ENCODE data around the gene NTHL1.

Gene NTHL1

DNA sequence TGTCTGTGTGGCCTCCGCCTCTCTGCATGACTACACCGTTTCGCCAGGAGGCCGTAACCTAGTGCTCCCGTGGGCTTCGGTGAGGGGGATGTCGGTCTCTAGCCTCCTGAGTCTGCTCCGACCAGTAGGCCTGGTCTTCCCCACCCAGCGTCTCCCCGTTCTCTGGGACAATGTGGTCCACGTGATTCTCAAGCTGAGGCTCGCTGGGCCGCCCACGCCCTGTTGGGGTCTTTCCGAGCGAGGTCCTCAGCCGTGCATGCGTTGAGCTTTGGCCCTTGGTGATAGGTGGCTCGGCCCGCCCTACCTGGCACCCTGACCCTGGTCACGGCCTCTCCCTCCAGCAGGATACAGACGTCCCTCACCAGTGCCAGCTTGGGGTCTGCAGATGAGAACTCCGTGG is 31.1 kb upstream of the NTHL1 start:
- TF ChIP-seq ARNTL (CRISPR knock-in tag; IDR thresholded peaks at IDR 0.05; ENCODE audit: borderline replicate concordance, low read depth) (no peak), RARB (CRISPR knock-in tag; IDR thresholded peaks at IDR 0.05) (no peak), TOX (CRISPR knock-in tag; IDR thresholded peaks at IDR 0.05; ENCODE audit: borderline replicate concordance) (no peak), ESRRG (CRISPR knock-in tag; IDR thresholded peaks at IDR 0.05) (no peak), BACH2 (CRISPR knock-in tag; IDR thresholded peaks at IDR 0.05; ENCODE audit: borderline replicate concordance) (no peak), ZNF70 (CRISPR knock-in tag; IDR thresholded peaks at IDR 0.05) (no peak), ISL1 (CRISPR knock-in tag; IDR thresholded peaks at IDR 0.05) (no peak), GLIS3 (CRISPR knock-in tag; IDR thresholded peaks at IDR 0.05) (no peak), ZFP3 (CRISPR knock-in tag; IDR thresholded peaks at IDR 0.05) (no peak)
- TF ChIP-seq, protein P1, sequence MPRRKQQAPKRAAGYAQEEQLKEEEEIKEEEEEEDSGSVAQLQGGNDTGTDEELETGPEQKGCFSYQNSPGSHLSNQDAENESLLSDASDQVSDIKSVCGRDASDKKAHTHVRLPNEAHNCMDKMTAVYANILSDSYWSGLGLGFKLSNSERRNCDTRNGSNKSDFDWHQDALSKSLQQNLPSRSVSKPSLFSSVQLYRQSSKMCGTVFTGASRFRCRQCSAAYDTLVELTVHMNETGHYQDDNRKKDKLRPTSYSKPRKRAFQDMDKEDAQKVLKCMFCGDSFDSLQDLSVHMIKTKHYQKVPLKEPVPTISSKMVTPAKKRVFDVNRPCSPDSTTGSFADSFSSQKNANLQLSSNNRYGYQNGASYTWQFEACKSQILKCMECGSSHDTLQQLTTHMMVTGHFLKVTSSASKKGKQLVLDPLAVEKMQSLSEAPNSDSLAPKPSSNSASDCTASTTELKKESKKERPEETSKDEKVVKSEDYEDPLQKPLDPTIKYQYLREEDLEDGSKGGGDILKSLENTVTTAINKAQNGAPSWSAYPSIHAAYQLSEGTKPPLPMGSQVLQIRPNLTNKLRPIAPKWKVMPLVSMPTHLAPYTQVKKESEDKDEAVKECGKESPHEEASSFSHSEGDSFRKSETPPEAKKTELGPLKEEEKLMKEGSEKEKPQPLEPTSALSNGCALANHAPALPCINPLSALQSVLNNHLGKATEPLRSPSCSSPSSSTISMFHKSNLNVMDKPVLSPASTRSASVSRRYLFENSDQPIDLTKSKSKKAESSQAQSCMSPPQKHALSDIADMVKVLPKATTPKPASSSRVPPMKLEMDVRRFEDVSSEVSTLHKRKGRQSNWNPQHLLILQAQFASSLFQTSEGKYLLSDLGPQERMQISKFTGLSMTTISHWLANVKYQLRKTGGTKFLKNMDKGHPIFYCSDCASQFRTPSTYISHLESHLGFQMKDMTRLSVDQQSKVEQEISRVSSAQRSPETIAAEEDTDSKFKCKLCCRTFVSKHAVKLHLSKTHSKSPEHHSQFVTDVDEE (CRISPR knock-in tag; IDR thresholded peaks at IDR 0.05), result no peak
- TF ChIP-seq, protein P2, sequence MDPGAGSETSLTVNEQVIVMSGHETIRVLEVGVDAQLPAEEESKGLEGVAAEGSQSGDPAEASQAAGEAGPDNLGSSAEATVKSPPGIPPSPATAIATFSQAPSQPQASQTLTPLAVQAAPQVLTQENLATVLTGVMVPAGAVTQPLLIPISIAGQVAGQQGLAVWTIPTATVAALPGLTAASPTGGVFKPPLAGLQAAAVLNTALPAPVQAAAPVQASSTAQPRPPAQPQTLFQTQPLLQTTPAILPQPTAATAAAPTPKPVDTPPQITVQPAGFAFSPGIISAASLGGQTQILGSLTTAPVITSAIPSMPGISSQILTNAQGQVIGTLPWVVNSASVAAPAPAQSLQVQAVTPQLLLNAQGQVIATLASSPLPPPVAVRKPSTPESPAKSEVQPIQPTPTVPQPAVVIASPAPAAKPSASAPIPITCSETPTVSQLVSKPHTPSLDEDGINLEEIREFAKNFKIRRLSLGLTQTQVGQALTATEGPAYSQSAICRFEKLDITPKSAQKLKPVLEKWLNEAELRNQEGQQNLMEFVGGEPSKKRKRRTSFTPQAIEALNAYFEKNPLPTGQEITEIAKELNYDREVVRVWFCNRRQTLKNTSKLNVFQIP (CRISPR knock-in tag; IDR thresholded peaks at IDR 0.05; ENCODE audit: borderline replicate concordance, low read depth), result no peak

DNA sequence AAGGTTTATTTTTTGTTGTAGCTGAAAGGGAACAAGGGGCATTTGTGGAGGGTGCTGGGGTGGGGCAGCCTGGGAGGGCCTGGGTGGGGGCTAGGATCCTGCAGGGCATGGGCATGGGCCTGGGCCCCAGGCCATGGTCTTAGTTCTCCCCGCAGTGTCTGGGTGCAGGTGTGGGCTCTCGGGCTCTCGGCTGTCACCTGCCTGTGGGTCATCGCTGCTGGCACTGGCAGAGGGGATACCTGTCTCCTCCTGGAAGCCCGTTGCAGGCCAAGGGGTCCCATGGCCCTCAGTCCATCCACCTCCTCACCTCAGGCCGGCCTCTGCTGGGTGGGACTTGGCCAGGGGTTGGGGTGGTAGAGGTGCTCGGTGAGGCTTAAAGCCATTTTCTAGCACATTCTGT is 30.5 kb upstream of the NTHL1 start:
- no peak for ATAC-seq
- TF ChIP-seq CSDC2 (CRISPR knock-in tag; IDR thresholded peaks at IDR 0.05) (no peak), OSR1 (CRISPR knock-in tag; IDR thresholded peaks at IDR 0.05) (no peak), GLIS3 (CRISPR knock-in tag; IDR thresholded peaks at IDR 0.05) (no peak), PPARA (CRISPR knock-in tag; IDR thresholded peaks at IDR 0.05; ENCODE audit: borderline replicate concordance) (no peak), ZNF70 (CRISPR knock-in tag; IDR thresholded peaks at IDR 0.05) (no peak), ZFP3 (CRISPR knock-in tag; IDR thresholded peaks at IDR 0.05) (no peak), RARB (CRISPR knock-in tag; IDR thresholded peaks at IDR 0.05) (no peak), TOX (CRISPR knock-in tag; IDR thresholded peaks at IDR 0.05; ENCODE audit: borderline replicate concordance) (no peak), ZFP30 (CRISPR knock-in tag; IDR thresholded peaks at IDR 0.05) (no peak), BACH2 (CRISPR knock-in tag; IDR thresholded peaks at IDR 0.05; ENCODE audit: borderline replicate concordance) (no peak), ZC3H10 (CRISPR knock-in tag; IDR thresholded peaks at IDR 0.05) (no peak), ESRRG (CRISPR knock-in tag; IDR thresholded peaks at IDR 0.05) (no peak)
- TF ChIP-seq, protein P2 (CRISPR knock-in tag; IDR thresholded peaks at IDR 0.05; ENCODE audit: borderline replicate concordance, low read depth), result no peak
- TF ChIP-seq, protein P3, sequence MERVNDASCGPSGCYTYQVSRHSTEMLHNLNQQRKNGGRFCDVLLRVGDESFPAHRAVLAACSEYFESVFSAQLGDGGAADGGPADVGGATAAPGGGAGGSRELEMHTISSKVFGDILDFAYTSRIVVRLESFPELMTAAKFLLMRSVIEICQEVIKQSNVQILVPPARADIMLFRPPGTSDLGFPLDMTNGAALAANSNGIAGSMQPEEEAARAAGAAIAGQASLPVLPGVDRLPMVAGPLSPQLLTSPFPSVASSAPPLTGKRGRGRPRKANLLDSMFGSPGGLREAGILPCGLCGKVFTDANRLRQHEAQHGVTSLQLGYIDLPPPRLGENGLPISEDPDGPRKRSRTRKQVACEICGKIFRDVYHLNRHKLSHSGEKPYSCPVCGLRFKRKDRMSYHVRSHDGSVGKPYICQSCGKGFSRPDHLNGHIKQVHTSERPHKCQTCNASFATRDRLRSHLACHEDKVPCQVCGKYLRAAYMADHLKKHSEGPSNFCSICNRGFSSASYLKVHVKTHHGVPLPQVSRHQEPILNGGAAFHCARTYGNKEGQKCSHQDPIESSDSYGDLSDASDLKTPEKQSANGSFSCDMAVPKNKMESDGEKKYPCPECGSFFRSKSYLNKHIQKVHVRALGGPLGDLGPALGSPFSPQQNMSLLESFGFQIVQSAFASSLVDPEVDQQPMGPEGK (CRISPR knock-in tag; IDR thresholded peaks at IDR 0.05; ENCODE audit: borderline replicate concordance), result no peak

More for the DNA sequence above, 31.1 kb upstream of the NTHL1 start:
- no peak for ATAC-seq

DNA sequence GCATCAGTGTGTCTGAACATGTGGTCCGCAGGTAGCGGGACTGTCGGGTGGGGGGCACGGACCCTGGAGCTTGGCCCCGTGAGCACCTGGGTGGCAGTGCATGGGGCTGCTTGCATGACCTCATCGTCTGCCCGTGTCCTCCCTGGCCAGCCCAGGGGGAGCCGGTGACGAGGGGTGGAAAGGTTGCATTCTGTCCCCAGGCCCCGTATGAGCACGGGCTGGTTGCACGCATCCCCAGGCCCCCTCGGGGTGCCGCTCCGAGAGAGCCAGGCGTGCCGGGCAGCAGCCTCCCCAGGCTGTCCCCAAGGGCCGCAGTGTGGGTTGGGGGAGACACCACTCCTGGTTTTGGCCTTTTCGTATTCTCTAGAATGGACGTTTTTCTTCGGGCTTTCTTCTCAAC is 30.1 kb upstream of the NTHL1 start:
- no peak for ATAC-seq
- no peak for TF ChIP-seq SNAI2 (CRISPR knock-in tag; IDR thresholded peaks at IDR 0.05)
- TF ChIP-seq ZNF565 (CRISPR knock-in tag; conservative IDR thresholded peaks at IDR 0.05; ENCODE audit: low read depth), result no peak
- TF ChIP-seq, protein P3 (CRISPR knock-in tag; IDR thresholded peaks at IDR 0.05; ENCODE audit: borderline replicate concordance), result no peak
- no peak for TF ChIP-seq OSR1 (CRISPR knock-in tag; IDR thresholded peaks at IDR 0.05)
- TF ChIP-seq BACH2 (CRISPR knock-in tag; IDR thresholded peaks at IDR 0.05; ENCODE audit: borderline replicate concordance), result no peak
- no peak for TF ChIP-seq ZFP3 (CRISPR knock-in tag; IDR thresholded peaks at IDR 0.05)
- TF ChIP-seq TOX (CRISPR knock-in tag; IDR thresholded peaks at IDR 0.05; ENCODE audit: borderline replicate concordance), result no peak
- no peak for TF ChIP-seq CSDC2 (CRISPR knock-in tag; IDR thresholded peaks at IDR 0.05)
- no peak for TF ChIP-seq PPARA (CRISPR knock-in tag; IDR thresholded peaks at IDR 0.05; ENCODE audit: borderline replicate concordance)
- TF ChIP-seq, protein P4, sequence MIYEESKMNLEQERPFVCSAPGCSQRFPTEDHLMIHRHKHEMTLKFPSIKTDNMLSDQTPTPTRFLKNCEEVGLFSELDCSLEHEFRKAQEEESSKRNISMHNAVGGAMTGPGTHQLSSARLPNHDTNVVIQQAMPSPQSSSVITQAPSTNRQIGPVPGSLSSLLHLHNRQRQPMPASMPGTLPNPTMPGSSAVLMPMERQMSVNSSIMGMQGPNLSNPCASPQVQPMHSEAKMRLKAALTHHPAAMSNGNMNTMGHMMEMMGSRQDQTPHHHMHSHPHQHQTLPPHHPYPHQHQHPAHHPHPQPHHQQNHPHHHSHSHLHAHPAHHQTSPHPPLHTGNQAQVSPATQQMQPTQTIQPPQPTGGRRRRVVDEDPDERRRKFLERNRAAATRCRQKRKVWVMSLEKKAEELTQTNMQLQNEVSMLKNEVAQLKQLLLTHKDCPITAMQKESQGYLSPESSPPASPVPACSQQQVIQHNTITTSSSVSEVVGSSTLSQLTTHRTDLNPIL (CRISPR knock-in tag; IDR thresholded peaks at IDR 0.05; ENCODE audit: low read depth), result no peak
